ENCODE data around the gene NPLOC4.
"Not testable (repeated sequence)": the region's sequence is repeated elsewhere in the genome, so short reads cannot be mapped to it uniquely, and the experiment has no call there.

NPLOC4 gene

GRCh38 chr17:81603846-81604610 is 32.9 kb downstream of the NPLOC4 start:
- Histone ChIP-seq H3K36me3 (ENCODE audit: control insufficient read depth, insufficient read depth, low read length) (peaks cover 91% of the 10 kb centered on the region), H3K9me3 (ENCODE audit: control insufficient read depth, low read length) (no peaks in the 10 kb centered on the region), H3K27ac (ENCODE audit: low read depth, low read length, severe bottlenecking) (no peak overlapping the region), H3K4me1 (ENCODE audit: control insufficient read depth, insufficient read depth, low read length, poor library complexity, severe bottlenecking) (no peaks in the 10 kb centered on the region), H3K4me3 (ENCODE audit: extremely low read depth, insufficient read depth, low read length, poor library complexity, severe bottlenecking) (no peak overlapping the region)
- WGBS, 2 experiments (ENCODE audit: insufficient coverage in 2 of 2) = 96 to 97% methylated on average over 5 to 10 of the region's 11 CpGs

- no peaks in the 10 kb centered on the region for H3K9me3 ChIP-seq (ENCODE audit: control insufficient read depth, low read length)
- no peak overlapping the region for H3K4me3 ChIP-seq (ENCODE audit: extremely low read depth, insufficient read depth, low read length, poor library complexity, severe bottlenecking)
- no peaks in the 10 kb centered on the region for H3K4me1 ChIP-seq (ENCODE audit: control insufficient read depth, insufficient read depth, low read length, poor library complexity, severe bottlenecking)
- peaks cover 93% of the 10 kb centered on the region for H3K36me3 ChIP-seq (ENCODE audit: control insufficient read depth, insufficient read depth, low read length)
- 47 to 54% methylated on average over 5 to 6 of the region's 9 CpGs for WGBS, 2 experiments (ENCODE audit: insufficient coverage in 2 of 2)
- H3K27ac ChIP-seq (ENCODE audit: low read depth, low read length, severe bottlenecking) = no peak overlapping the region
Measured at GRCh38 chr17:81601525-81602120, 35.3 kb downstream of the NPLOC4 start.

- H3K36me3 ChIP-seq (ENCODE audit: control insufficient read depth, insufficient read depth, low read length) = peaks cover 94% of the 10 kb centered on the region
- 94 to 96% methylated on average over 8 to 9 of the region's 10 CpGs for WGBS, 2 experiments (ENCODE audit: insufficient coverage in 2 of 2)
Measured at GRCh38 chr17:81599719-81600486, 37.0 kb downstream of the NPLOC4 start.

GRCh38 chr17:81593105-81593871 is 43.6 kb downstream of the NPLOC4 start:
- Histone ChIP-seq H3K27ac (ENCODE audit: low read depth, low read length, severe bottlenecking) (no peak overlapping the region), H3K4me1 (ENCODE audit: control insufficient read depth, insufficient read depth, low read length, poor library complexity, severe bottlenecking) (no peaks in the 10 kb centered on the region), H3K4me3 (ENCODE audit: extremely low read depth, insufficient read depth, low read length, poor library complexity, severe bottlenecking) (no peak overlapping the region), H3K9me3 (ENCODE audit: control insufficient read depth, low read length) (no peaks in the 10 kb centered on the region), H3K36me3 (ENCODE audit: control insufficient read depth, insufficient read depth, low read length) (peaks cover 97% of the 10 kb centered on the region)
- WGBS, 2 experiments (ENCODE audit: insufficient coverage in 2 of 2) = 95 to 100% methylated on average over 5 to 10 of the region's 11 CpGs

More at GRCh38 chr17:81599719-81600486, 37.0 kb downstream of the NPLOC4 start:
- Histone ChIP-seq H3K4me1 (ENCODE audit: control insufficient read depth, insufficient read depth, low read length, poor library complexity, severe bottlenecking) (no peaks in the 10 kb centered on the region), H3K27ac (ENCODE audit: low read depth, low read length, severe bottlenecking) (no peak overlapping the region), H3K9me3 (ENCODE audit: control insufficient read depth, low read length) (no peaks in the 10 kb centered on the region), H3K4me3 (ENCODE audit: extremely low read depth, insufficient read depth, low read length, poor library complexity, severe bottlenecking) (no peak overlapping the region)

- Histone ChIP-seq H3K4me1 (ENCODE audit: control insufficient read depth, insufficient read depth, low read length, poor library complexity, severe bottlenecking) (peaks cover under 1% of the 10 kb centered on the region), H3K9me3 (ENCODE audit: control insufficient read depth, low read length) (no peaks in the 10 kb centered on the region), H3K36me3 (ENCODE audit: control insufficient read depth, insufficient read depth, low read length) (peaks cover 97% of the 10 kb centered on the region), H3K27ac (ENCODE audit: low read depth, low read length, severe bottlenecking) (no peak overlapping the region), H3K4me3 (ENCODE audit: extremely low read depth, insufficient read depth, low read length, poor library complexity, severe bottlenecking) (no peak overlapping the region)
- WGBS, 2 experiments (ENCODE audit: insufficient coverage in 2 of 2) = 93 to 94% methylated on average over 10 to 14 of the region's 14 CpGs
Measured at GRCh38 chr17:81591971-81592370, 44.9 kb downstream of the NPLOC4 start.

- Histone ChIP-seq H3K9me3 (ENCODE audit: control insufficient read depth, low read length) (no peaks in the 10 kb centered on the region), H3K36me3 (ENCODE audit: control insufficient read depth, insufficient read depth, low read length) (peaks cover 98% of the 10 kb centered on the region), H3K4me1 (ENCODE audit: control insufficient read depth, insufficient read depth, low read length, poor library complexity, severe bottlenecking) (peaks cover 13% of the 10 kb centered on the region), H3K27ac (ENCODE audit: low read depth, low read length, severe bottlenecking) (no peak overlapping the region), H3K4me3 (ENCODE audit: extremely low read depth, insufficient read depth, low read length, poor library complexity, severe bottlenecking) (no peak overlapping the region)
- 88 to 98% methylated on average over 7 of the region's 8 CpGs for WGBS, 2 experiments (ENCODE audit: insufficient coverage in 2 of 2)
Measured at GRCh38 chr17:81590121-81590520, 46.8 kb downstream of the NPLOC4 start.

- H3K4me3 ChIP-seq (ENCODE audit: extremely low read depth, insufficient read depth, low read length, poor library complexity, severe bottlenecking) = no peak overlapping the region
- 92 to 100% methylated on average over 2 of the region's 5 CpGs for WGBS, 2 experiments (ENCODE audit: insufficient coverage in 2 of 2)
- H3K4me1 ChIP-seq (ENCODE audit: control insufficient read depth, insufficient read depth, low read length, poor library complexity, severe bottlenecking) = peaks cover 13% of the 10 kb centered on the region
- no peak overlapping the region for H3K27ac ChIP-seq (ENCODE audit: low read depth, low read length, severe bottlenecking)
- H3K36me3 ChIP-seq (ENCODE audit: control insufficient read depth, insufficient read depth, low read length) = peaks cover 93% of the 10 kb centered on the region
- no peaks in the 10 kb centered on the region for H3K9me3 ChIP-seq (ENCODE audit: control insufficient read depth, low read length)
Measured at GRCh38 chr17:81589612-81590011, 47.3 kb downstream of the NPLOC4 start.

- WGBS, 2 experiments (ENCODE audit: insufficient coverage in 2 of 2) = 93 to 100% methylated on average over 3 of the region's 4 CpGs
Measured at GRCh38 chr17:81586096-81586495, 50.8 kb downstream of the NPLOC4 start.

GRCh38 chr17:81584771-81585170 is 52.1 kb downstream of the NPLOC4 start:
- Histone ChIP-seq H3K4me1 (ENCODE audit: control insufficient read depth, insufficient read depth, low read length, poor library complexity, severe bottlenecking) (peaks cover 46% of the 10 kb centered on the region), H3K36me3 (ENCODE audit: control insufficient read depth, insufficient read depth, low read length) (peaks cover 88% of the 10 kb centered on the region)
- not testable (repeated sequence) for H3K9me3 ChIP-seq (ENCODE audit: control insufficient read depth, low read length); H3K4me3 ChIP-seq (ENCODE audit: extremely low read depth, insufficient read depth, low read length, poor library complexity, severe bottlenecking); H3K27ac ChIP-seq (ENCODE audit: low read depth, low read length, severe bottlenecking)
- 95 to 96% methylated on average over 14 of the region's 14 CpGs for WGBS, 2 experiments (ENCODE audit: insufficient coverage in 2 of 2)

More at GRCh38 chr17:81586096-81586495, 50.8 kb downstream of the NPLOC4 start:
- peaks cover 35% of the 10 kb centered on the region for H3K4me1 ChIP-seq (ENCODE audit: control insufficient read depth, insufficient read depth, low read length, poor library complexity, severe bottlenecking)
- H3K36me3 ChIP-seq (ENCODE audit: control insufficient read depth, insufficient read depth, low read length) = peaks cover 92% of the 10 kb centered on the region
- H3K27ac ChIP-seq (ENCODE audit: low read depth, low read length, severe bottlenecking) = no peak overlapping the region
- no peaks in the 10 kb centered on the region for H3K9me3 ChIP-seq (ENCODE audit: control insufficient read depth, low read length)
- H3K4me3 ChIP-seq (ENCODE audit: extremely low read depth, insufficient read depth, low read length, poor library complexity, severe bottlenecking) = no peak overlapping the region

GRCh38 chr17:81583589-81584342 is 53.1 kb downstream of the NPLOC4 start:
- WGBS, 2 experiments (ENCODE audit: insufficient coverage in 2 of 2) = 95 to 100% methylated on average over 3 to 4 of the region's 6 CpGs
- no peaks in the 10 kb centered on the region for H3K9me3 ChIP-seq (ENCODE audit: control insufficient read depth, low read length)
- H3K4me1 ChIP-seq (ENCODE audit: control insufficient read depth, insufficient read depth, low read length, poor library complexity, severe bottlenecking) = peaks cover 56% of the 10 kb centered on the region
- H3K27ac ChIP-seq (ENCODE audit: low read depth, low read length, severe bottlenecking) = no peak overlapping the region
- H3K4me3 ChIP-seq (ENCODE audit: extremely low read depth, insufficient read depth, low read length, poor library complexity, severe bottlenecking) = no peak overlapping the region
- peaks cover 88% of the 10 kb centered on the region for H3K36me3 ChIP-seq (ENCODE audit: control insufficient read depth, insufficient read depth, low read length)

Data from mesodermal cell (in vitro differentiated cells).